GM12873 (cell line): ENCODE results near the gene KRTAP5-8.

Experiments used
- TF ChIP-seq, protein P1 (sequence below): IDR thresholded peaks from 2 replicates; pipeline ENCODE4 v1.5.1; 2012; ENCODE audit warnings: low read depth, mild to moderate bottlenecking, moderate library complexity, low read length, control low read depth; ENCODE audit not compliant: insufficient read depth; ENCODE audit errors: missing control alignments

Gene KRTAP5-8

DNA sequence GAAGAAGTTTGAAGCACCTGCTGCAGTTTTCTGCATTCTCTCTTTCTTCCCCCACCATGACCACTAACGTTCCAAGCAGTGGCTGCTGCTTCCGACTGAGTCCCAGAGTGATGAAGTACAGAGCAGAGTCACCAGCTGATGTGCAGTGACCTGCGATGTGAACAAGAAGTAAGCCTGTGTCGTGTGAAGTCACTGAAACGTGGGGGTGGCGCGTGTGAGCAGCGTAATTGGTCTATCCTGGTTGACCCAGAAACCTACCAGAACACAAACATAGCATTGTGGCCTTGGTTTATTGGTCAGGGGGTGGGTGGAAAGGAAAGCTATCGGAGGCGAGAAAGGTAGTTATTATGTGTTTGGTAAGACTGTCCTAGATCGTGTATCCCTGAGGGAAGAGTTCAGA is 7.2 kb upstream of the KRTAP5-8 start:
- TF ChIP-seq, protein P1, sequence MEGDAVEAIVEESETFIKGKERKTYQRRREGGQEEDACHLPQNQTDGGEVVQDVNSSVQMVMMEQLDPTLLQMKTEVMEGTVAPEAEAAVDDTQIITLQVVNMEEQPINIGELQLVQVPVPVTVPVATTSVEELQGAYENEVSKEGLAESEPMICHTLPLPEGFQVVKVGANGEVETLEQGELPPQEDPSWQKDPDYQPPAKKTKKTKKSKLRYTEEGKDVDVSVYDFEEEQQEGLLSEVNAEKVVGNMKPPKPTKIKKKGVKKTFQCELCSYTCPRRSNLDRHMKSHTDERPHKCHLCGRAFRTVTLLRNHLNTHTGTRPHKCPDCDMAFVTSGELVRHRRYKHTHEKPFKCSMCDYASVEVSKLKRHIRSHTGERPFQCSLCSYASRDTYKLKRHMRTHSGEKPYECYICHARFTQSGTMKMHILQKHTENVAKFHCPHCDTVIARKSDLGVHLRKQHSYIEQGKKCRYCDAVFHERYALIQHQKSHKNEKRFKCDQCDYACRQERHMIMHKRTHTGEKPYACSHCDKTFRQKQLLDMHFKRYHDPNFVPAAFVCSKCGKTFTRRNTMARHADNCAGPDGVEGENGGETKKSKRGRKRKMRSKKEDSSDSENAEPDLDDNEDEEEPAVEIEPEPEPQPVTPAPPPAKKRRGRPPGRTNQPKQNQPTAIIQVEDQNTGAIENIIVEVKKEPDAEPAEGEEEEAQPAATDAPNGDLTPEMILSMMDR, result no peak

DNA sequence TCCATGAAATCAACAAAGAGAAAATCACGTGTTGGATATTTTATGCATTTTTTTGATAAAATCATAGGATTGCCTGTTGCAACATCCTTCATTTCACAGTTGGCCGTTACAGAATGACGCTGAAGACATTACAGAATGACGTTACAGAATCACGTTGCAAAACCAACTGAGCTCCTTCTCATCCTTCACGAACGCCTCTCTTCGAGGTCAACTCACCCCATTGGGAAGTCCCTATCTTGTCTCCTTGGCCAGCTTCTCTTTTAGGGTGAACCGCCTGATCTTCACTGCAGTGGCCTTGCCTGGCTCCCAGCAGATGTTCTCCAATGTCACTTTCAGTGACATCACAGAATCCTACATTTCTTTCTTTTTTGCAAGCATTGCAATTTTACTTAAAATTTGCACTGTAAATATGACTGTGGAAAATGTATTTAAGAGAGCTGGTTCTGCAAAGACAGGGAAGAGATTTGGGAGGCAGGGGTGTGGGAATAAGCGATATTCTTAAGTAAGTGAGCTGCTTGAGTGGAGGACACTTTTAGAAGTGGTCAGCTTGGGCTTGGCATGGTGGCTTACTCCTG is 5.7 kb upstream of the KRTAP5-8 start:
- TF ChIP-seq, protein P1, result no peak

DNA sequence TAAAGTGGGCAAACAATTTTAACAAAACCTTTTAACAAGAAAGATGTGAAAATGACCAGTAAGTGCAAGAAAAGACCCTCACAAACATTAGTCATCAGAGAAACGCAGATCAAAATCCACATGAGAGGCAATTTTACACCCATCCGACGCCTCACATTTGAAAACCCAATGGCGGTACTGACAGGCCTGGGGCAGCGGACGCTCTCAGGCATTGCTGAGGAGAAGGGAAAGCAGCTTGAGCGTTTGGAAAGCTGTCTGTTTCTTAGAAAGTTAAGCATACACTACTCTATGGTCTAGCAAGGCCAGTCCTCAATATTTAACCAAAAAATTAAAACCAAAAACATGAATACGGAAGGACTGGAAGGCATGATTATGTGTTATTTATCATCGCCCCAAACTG is 2.0 kb upstream of the KRTAP5-8 start:
- TF ChIP-seq, protein P1, result no peak

DNA sequence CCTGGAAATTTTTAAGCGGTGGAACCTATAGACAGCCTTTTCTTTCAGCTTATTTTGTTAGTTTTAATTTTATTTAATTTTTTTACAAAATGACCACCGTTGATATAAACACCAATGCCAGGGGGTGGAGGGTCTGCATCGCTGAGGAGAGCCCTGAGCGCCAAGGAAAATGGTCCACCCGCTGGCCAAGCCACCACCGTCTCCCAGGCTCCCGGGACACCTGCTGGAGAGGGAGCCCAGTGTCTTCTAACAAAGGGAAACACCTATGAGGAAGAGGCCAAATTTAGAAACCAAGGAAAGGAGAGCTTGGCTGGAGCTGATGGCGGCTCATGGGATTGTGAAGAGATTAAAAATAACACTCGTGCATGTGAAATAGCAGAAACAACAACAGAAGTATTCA is 288 bp upstream of the KRTAP5-8 start:
- TF ChIP-seq, protein P1, result no peak

DNA sequence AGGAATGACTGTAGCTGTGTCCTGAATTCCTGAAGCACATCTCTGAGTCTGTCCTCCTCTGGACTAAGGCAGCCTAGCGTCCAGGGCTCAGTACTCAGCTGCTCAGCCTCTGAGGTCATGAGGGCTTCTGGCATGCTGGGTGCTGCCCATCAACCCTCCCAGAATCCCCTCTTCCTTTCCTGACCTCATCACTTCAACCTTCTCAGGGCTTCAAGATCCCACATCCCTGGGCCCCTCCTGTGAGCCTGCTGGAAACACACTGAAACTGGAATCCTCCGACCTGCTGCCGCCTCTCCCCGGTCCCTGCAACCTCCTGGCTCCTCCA is 803 bp downstream of the KRTAP5-8 start:
- TF ChIP-seq, protein P1, result no peak

DNA sequence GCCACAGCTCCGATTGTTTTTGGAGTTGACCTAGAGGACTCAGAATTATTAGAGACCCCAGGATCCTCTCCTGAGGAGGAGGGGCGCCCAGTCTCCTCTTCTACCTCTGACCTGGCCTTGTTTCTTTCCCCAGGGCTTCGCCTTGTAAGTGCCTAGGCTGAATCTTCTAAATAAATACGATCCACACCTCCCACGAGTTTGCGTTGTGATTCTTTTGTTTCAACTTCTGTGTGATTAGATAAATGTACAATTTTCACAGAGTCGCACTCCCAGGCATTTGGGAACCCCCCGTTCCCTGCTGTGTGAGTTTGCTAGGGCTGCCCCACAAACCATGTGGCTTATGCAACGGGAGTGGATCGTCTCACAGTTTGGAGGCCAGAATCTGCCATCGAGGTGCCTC is 1.2 kb downstream of the KRTAP5-8 start:
- TF ChIP-seq, protein P1, result no peak

DNA sequence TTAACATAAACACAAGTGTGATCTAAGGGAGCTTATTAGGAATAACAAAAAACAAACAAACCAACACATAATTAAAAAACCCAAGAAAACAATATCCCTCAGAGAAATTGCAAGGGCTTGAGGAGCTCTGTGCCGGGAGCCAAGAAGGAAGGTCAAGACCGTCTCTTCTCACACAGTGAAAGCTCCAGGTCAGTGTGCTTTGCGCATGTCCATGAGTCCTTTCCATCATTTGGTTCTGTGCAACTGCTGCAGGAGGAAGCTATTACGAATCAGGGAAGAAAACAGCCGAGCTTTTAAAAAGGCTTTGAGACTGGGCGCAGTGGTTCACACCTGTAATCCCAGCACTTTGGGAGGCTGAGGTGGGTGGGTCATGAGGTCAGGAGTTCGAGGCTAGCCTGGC is 4.6 kb downstream of the KRTAP5-8 start:
- TF ChIP-seq, protein P1, result no peak
